HCT116 (cell line): ENCODE results near the gene CD34.

Experiments
- EZH2phosphoT487 ChIP-seq: fragments of 200-600 bp; IDR thresholded peaks from 2 replicates; pipeline ENCODE4 v1.6.1; 2018; ENCODE audit warnings: antibody characterized with exemption, borderline replicate concordance
- JUND ChIP-seq: IDR thresholded peaks from 2 replicates; pipeline ENCODE4 v1.6.1; 2012
- POLR2A ChIP-seq: IDR thresholded peaks from 2 replicates; pipeline ENCODE4 v1.7.0; 2011; ENCODE audit warnings: borderline replicate concordance; ENCODE audit not compliant: insufficient read depth, insufficient read length; ENCODE audit errors: extremely low read depth
- POLR2AphosphoS5 ChIP-seq: IDR thresholded peaks from 2 replicates; pipeline ENCODE4 v1.6.1; 2011; ENCODE audit warnings: mild to moderate bottlenecking, low read depth, low read length, moderate library complexity
- TCF7L2 ChIP-seq: IDR thresholded peaks from 2 replicates; pipeline ENCODE4 v1.7.0; 2011; ENCODE audit warnings: borderline replicate concordance, inconsistent platforms; ENCODE audit not compliant: insufficient read depth, insufficient read length; ENCODE audit errors: extremely low read depth
- TF ChIP-seq, protein P1 (sequence below), 3 experiments: fragments of 200-600 bp in 1 of 3; sonication (generic) in 1 of 3; IDR thresholded peaks in 2 of 3; conservative IDR thresholded peaks in 1 of 3; 2 replicates each; pipeline ENCODE4 v1.5.1; 2012 to 2017; ENCODE audit warnings: low read depth in 2 of 3, low read length in 2 of 3, antibody characterized with exemption in 1 of 3, borderline replicate concordance in 1 of 3, control low read depth in 1 of 3, mild to moderate bottlenecking in 1 of 3, mixed read lengths in 1 of 3, mixed run types in 1 of 3, moderate library complexity in 1 of 3; ENCODE audit not compliant: insufficient read depth in 1 of 3
- TF ChIP-seq, protein P2 (sequence below): IDR thresholded peaks from 2 replicates; pipeline ENCODE4 v1.6.1; 2011; ENCODE audit warnings: mild to moderate bottlenecking, low read length, moderate library complexity; ENCODE audit not compliant: insufficient replicate concordance; ENCODE audit errors: extremely low read depth
- TF ChIP-seq, protein P3 (sequence below): IDR thresholded peaks from 2 replicates; pipeline ENCODE4 v1.6.1; 2012
- TF ChIP-seq, protein P4 (sequence below): IDR thresholded peaks from 2 replicates; pipeline ENCODE4 v1.6.1; 2012

DNA sequence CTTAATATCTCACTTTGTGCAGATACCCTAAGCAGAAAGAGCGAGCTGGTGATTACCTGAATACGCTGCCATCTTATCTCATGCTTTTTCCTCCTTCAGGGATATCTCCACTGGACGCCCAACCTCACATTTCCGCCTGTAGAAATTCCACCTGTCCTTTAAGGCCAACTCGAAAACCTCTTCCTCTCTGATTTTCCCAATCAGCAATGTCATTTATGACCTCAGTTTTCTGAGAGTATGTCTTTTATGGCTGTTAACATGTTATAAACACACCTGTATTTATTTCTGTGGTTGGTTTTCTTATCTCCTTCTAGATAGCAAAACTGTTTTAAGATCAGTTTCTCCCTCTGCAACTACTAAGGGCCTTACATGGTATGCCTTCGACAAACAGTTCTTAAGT lies 41.1 kb downstream of the CD34 start:
- TF ChIP-seq, protein P1, sequence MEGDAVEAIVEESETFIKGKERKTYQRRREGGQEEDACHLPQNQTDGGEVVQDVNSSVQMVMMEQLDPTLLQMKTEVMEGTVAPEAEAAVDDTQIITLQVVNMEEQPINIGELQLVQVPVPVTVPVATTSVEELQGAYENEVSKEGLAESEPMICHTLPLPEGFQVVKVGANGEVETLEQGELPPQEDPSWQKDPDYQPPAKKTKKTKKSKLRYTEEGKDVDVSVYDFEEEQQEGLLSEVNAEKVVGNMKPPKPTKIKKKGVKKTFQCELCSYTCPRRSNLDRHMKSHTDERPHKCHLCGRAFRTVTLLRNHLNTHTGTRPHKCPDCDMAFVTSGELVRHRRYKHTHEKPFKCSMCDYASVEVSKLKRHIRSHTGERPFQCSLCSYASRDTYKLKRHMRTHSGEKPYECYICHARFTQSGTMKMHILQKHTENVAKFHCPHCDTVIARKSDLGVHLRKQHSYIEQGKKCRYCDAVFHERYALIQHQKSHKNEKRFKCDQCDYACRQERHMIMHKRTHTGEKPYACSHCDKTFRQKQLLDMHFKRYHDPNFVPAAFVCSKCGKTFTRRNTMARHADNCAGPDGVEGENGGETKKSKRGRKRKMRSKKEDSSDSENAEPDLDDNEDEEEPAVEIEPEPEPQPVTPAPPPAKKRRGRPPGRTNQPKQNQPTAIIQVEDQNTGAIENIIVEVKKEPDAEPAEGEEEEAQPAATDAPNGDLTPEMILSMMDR (IDR thresholded peaks at IDR 0.05 in 2 of 3, conservative IDR thresholded peaks at IDR 0.05 in 1 of 3; ENCODE audit: borderline replicate concordance in 1 of 3, insufficient read depth in 1 of 3, low read depth in 2 of 3, low read length in 2 of 3), result no peak
- TF ChIP-seq EZH2phosphoT487 (no peak), POLR2AphosphoS5 (no peak), TCF7L2 (no peak), JUND (no peak), POLR2A (no peak)
- TF ChIP-seq, protein P2, sequence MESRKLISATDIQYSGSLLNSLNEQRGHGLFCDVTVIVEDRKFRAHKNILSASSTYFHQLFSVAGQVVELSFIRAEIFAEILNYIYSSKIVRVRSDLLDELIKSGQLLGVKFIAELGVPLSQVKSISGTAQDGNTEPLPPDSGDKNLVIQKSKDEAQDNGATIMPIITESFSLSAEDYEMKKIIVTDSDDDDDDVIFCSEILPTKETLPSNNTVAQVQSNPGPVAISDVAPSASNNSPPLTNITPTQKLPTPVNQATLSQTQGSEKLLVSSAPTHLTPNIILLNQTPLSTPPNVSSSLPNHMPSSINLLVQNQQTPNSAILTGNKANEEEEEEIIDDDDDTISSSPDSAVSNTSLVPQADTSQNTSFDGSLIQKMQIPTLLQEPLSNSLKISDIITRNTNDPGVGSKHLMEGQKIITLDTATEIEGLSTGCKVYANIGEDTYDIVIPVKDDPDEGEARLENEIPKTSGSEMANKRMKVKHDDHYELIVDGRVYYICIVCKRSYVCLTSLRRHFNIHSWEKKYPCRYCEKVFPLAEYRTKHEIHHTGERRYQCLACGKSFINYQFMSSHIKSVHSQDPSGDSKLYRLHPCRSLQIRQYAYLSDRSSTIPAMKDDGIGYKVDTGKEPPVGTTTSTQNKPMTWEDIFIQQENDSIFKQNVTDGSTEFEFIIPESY, result no peak
- TF ChIP-seq, protein P3, sequence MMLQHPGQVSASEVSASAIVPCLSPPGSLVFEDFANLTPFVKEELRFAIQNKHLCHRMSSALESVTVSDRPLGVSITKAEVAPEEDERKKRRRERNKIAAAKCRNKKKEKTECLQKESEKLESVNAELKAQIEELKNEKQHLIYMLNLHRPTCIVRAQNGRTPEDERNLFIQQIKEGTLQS, result no peak
- TF ChIP-seq, protein P4, sequence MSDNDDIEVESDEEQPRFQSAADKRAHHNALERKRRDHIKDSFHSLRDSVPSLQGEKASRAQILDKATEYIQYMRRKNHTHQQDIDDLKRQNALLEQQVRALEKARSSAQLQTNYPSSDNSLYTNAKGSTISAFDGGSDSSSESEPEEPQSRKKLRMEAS, result no peak
